Articular chondrocyte of knee joint (primary cell): ENCODE results near the gene CLCN2. TPM values are rescaled to one million over a fixed set of nuclear protein-coding genes. Genes with fewer than 3 reads are reported as not detected.

Source experiments
- small RNA-seq: library from RNA; depleted of rRNA; stranded (forward); fragments of <200 nt; gene quantifications from one replicate; pipeline ENCODE3, GENCODE V24; 2012
- total RNA-seq: library from RNA; depleted of rRNA; stranded (reverse); fragments of >200 nt; gene quantifications from 2 replicates; pipeline ENCODE4 v1.2.3, GENCODE V29; 2012

The CLCN2 gene
- 3.1 and 4.6 TPM in 2 replicates for total RNA-seq

GRCh38 chr3:184361532-184361931 lies at the start of gene CLCN2, which contains the start of gene POLR2H:
CLCN2 (minus strand) TSS chr3:184361605; CDS start chr3:184361479, 126 bp downstream.
POLR2H (plus strand) TSS chr3:184361710; CDS start chr3:184363493, 1,783 bp downstream.

GRCh38 chr3:184379358-184380184 lies 18.2 kb upstream of the CLCN2 start, which contains the start of gene CHRD:
CHRD (plus strand) TSS chr3:184380054; CDS start chr3:184380319, 265 bp downstream.

DNA sequence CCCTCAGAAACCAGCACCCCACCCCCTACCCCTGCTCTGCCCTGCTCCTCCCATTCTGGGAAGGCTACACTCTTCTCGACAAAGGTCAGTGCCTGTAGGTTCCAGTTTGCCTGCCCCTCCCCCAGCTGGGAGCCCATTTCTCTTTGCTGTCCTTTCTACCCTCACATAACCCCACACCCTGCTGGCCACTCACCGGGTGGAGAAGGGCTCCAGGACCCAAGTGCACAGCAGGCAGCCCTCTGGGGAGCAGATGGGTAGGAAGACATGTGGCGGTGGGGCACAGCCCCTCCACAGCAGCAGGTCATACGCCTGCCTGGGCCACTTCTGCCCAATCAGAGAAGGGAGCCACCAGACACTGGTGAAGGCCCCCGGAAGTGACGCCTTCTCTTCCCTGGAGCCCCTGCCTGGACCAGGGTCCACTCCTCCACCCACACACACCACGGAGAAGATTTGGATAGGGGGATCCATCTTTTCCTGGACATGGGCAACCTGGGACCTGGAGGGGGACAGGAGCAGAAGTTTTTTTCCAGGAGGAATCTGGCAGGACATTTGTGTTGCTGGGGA lies 16.6 kb upstream of the CLCN2 start, which contains the start of gene THPO:
TSS of gene THPO (minus strand) at position 326 of the 564 bp plus-strand sequence. CDS start 1,948 bp downstream, outside the sequence.

DNA sequence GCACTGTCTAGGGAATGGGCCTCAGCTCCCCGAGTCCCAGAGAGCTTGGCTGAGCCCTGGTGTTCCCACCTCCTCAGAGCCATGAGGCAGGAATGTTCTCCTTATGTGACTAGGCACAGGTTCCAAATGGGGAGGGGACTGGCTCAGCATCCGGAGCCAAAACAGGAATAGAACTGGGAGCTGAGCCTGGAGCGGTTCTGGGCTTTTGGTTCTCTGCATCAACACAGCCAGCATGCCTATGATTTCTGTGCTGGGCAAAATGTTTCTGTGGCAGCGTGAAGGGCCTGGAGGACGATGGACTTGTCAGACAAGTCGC lies 24.0 kb downstream of the CLCN2 start, which contains the start of gene FAM131A:
TSS of gene FAM131A (plus strand) at position 202 of the 316 bp plus-strand sequence. CDS start at position 233, 31 bp downstream.

DNA sequence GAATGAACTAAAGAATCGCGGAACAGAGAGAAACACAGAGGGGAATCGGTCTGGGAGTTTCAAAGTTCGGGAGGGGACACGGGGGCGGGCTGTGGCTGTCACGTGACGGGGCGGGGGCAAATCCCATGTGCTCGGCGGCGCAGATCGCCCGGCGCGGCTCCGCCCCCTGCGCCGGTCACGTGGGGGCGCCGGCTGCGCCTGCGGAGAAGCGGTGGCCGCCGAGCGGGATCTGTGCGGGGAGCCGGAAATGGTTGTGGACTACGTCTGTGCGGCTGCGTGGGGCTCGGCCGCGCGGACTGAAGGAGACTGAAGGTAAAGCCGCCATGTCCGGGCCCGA lies 47.1 kb downstream of the CLCN2 start, which contains the start of gene EIF4G1:
TSS of gene EIF4G1 (plus strand) at position 244 of the 337 bp plus-strand sequence. CDS start 1,191 bp downstream, outside the sequence.

GRCh38 chr3:184298759-184299487 lies 62.5 kb downstream of the CLCN2 start, which contains the start of gene PSMD2:
PSMD2 (plus strand) TSS chr3:184299241; CDS start chr3:184299267, 26 bp downstream.

Small RNA genes within 50 kb of the gene (small RNA-seq; reads per million reads assigned to genes)
- 907 reads per million, percentile 99 among the genes with 10 or more reads in this experiment for gene SNORD66

Other genes starting within 250 kb of the CLCN2 start
- 26.8 and 27.6 TPM in 2 replicates for gene EIF2B5, start 226.2 kb downstream of the CLCN2 start, total RNA-seq
- gene DVL3, start 206.2 kb downstream of the CLCN2 start, total RNA-seq = 23.5 and 27.4 TPM in 2 replicates
- gene AP2M1, start 186.8 kb downstream of the CLCN2 start, total RNA-seq = 386 and 454 TPM in 2 replicates
- gene ABCF3, start 175.4 kb downstream of the CLCN2 start, total RNA-seq = 34.4 and 35.1 TPM in 2 replicates
- not detected in 2 replicates for gene VWA5B2, start 132.0 kb downstream of the CLCN2 start, total RNA-seq
- gene ALG3, start 112.6 kb downstream of the CLCN2 start, total RNA-seq = 26.4 and 30.1 TPM in 2 replicates
- 2.0 and 2.4 TPM in 2 replicates for gene EEF1AKMT4, start 111.9 kb downstream of the CLCN2 start, total RNA-seq
- not detected in 2 replicates for gene CAMK2N2, start 100.1 kb downstream of the CLCN2 start, total RNA-seq
- not detected in 2 replicates for gene ECE2, start 85.6 kb downstream of the CLCN2 start, total RNA-seq
- gene PSMD2, start 62.4 kb downstream of the CLCN2 start, total RNA-seq = 218 and 257 TPM in 2 replicates
- gene EIF4G1, start 47.0 kb downstream of the CLCN2 start, total RNA-seq = 233 TPM in 2 replicates
- 13.1 and 14.9 TPM in 2 replicates for gene FAM131A, start 24.0 kb downstream of the CLCN2 start, total RNA-seq
- 57.0 and 86.0 TPM in 2 replicates for gene POLR2H, start 105 bp upstream of the CLCN2 start, total RNA-seq
- gene THPO, start 16.6 kb upstream of the CLCN2 start, total RNA-seq = 0.76 and 0.78 TPM in 2 replicates
- 1.7 and 4.7 TPM in 2 replicates for gene CHRD, start 18.4 kb upstream of the CLCN2 start, total RNA-seq
- gene EPHB3, start 200.2 kb upstream of the CLCN2 start, total RNA-seq = 8.5 and 10.1 TPM in 2 replicates